WTC11 (cell line): Measurements from ENCODE around the gene SCN4B.

Experiments
- CBFB ChIP-seq: sonication (generic); formaldehyde crosslinking; IDR thresholded peaks from 2 replicates; pipeline ENCODE4 v1.8.1; 2022; ENCODE audit warnings: mild to moderate bottlenecking, low read depth, missing genetic modification reagents
- CDX4 ChIP-seq: fragments of 250-450 bp; sonication (Bioruptor Pico); IDR thresholded peaks from 2 replicates; pipeline ENCODE4 v1.9.0; 2021; ENCODE audit warnings: moderate library complexity, mild to moderate bottlenecking, inconsistent platforms, borderline replicate concordance
- E2F4 ChIP-seq: sonication (generic); formaldehyde crosslinking; IDR thresholded peaks from 2 replicates; pipeline ENCODE4 v1.8.1; 2022; ENCODE audit warnings: low read depth, mild to moderate bottlenecking, moderate library complexity, missing genetic modification reagents, borderline replicate concordance
- SMAD3 ChIP-seq: sonication (generic); formaldehyde crosslinking; IDR thresholded peaks from 2 replicates; pipeline ENCODE4 v1.8.0; 2022; ENCODE audit warnings: missing genetic modification reagents, mild to moderate bottlenecking, borderline replicate concordance
- USF2 ChIP-seq: sonication (generic); formaldehyde crosslinking; IDR thresholded peaks from 2 replicates; pipeline ENCODE4 v1.8.1; 2023; ENCODE audit warnings: mild to moderate bottlenecking, missing genetic modification reagents, moderate library complexity
- ZNF416 ChIP-seq: fragments of 250-450 bp; sonication (Bioruptor Pico); IDR thresholded peaks from 2 replicates; pipeline ENCODE4 v1.9.0; 2021; ENCODE audit warnings: mild to moderate bottlenecking, inconsistent platforms
- ZNF425 ChIP-seq: fragments of 250-450 bp; sonication (Bioruptor Pico); conservative IDR thresholded peaks from 2 replicates; pipeline ENCODE4 v1.9.0; 2021; ENCODE audit warnings: mild to moderate bottlenecking
- TF ChIP-seq, protein P1 (sequence below): fragments of 200-600 bp; IDR thresholded peaks from 2 replicates; pipeline ENCODE4 v1.8.0; 2022; ENCODE audit warnings: antibody characterized with exemption
- TF ChIP-seq, protein P2 (sequence below): sonication (generic); formaldehyde crosslinking; IDR thresholded peaks from 2 replicates; pipeline ENCODE4 v1.8.0; 2022; ENCODE audit warnings: mild to moderate bottlenecking, missing genetic modification reagents
- TF ChIP-seq, protein P3 (sequence below): sonication (generic); formaldehyde crosslinking; IDR thresholded peaks from 2 replicates; pipeline ENCODE4 v1.8.1; 2023; ENCODE audit warnings: mild to moderate bottlenecking, missing genetic modification reagents, moderate library complexity

DNA sequence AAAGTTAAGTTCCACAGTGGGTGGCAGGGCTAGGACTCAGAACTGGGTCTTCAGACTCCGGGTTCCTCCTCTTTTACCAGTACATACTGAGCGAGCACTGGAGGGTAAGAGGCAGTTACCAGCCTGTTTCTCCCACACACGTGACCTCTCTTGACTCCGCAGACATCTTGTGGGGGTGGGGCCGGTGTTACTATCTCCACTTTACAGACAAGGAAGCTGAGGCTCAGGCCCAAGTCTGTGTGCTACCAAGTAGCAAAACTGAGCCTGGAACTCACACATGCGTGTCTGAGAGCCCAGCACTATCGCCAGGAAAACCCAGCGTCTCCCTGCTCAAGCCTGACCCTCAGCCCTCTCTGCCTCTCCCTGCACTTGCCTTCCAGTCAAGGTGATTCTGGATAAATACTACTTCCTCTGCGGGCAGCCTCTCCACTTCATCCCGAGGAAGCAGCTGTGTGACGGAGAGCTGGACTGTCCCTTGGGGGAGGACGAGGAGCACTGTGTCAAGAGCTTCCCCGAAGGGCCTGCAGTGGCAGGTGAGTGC is 49.8 kb downstream of the SCN4B start:
- TF ChIP-seq, protein P1, sequence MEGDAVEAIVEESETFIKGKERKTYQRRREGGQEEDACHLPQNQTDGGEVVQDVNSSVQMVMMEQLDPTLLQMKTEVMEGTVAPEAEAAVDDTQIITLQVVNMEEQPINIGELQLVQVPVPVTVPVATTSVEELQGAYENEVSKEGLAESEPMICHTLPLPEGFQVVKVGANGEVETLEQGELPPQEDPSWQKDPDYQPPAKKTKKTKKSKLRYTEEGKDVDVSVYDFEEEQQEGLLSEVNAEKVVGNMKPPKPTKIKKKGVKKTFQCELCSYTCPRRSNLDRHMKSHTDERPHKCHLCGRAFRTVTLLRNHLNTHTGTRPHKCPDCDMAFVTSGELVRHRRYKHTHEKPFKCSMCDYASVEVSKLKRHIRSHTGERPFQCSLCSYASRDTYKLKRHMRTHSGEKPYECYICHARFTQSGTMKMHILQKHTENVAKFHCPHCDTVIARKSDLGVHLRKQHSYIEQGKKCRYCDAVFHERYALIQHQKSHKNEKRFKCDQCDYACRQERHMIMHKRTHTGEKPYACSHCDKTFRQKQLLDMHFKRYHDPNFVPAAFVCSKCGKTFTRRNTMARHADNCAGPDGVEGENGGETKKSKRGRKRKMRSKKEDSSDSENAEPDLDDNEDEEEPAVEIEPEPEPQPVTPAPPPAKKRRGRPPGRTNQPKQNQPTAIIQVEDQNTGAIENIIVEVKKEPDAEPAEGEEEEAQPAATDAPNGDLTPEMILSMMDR, result no peak
- TF ChIP-seq, protein P2, sequence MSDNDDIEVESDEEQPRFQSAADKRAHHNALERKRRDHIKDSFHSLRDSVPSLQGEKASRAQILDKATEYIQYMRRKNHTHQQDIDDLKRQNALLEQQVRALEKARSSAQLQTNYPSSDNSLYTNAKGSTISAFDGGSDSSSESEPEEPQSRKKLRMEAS (CRISPR knock-in tag), result no peak
- no peak for TF ChIP-seq CBFB (CRISPR knock-in tag)
- no peak for TF ChIP-seq CDX4 (CRISPR knock-in tag)
- TF ChIP-seq ZNF425 (CRISPR knock-in tag), result no peak
- TF ChIP-seq, protein P3, sequence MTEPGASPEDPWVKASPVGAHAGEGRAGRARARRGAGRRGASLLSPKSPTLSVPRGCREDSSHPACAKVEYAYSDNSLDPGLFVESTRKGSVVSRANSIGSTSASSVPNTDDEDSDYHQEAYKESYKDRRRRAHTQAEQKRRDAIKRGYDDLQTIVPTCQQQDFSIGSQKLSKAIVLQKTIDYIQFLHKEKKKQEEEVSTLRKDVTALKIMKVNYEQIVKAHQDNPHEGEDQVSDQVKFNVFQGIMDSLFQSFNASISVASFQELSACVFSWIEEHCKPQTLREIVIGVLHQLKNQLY (CRISPR knock-in tag), result no peak
- no peak for TF ChIP-seq E2F4
- TF ChIP-seq ZNF416 (CRISPR knock-in tag), result no peak
- TF ChIP-seq SMAD3 (CRISPR knock-in tag), result no peak
- TF ChIP-seq USF2 (CRISPR knock-in tag), result no peak
